Endothelial cell of umbilical vein (primary cell): ENCODE results near the gene GNAT1. TPM values are rescaled to one million over a fixed set of nuclear protein-coding genes. Genes with fewer than 3 reads are reported as not detected.

Source experiments
- BruUV-seq: library from RNA; stranded (reverse); fragments of 400-500 nt; replicated peaks from 2 replicates; lab custom pipeline; 2021; lab: Mats Ljungman, UMichigan
- CTCF ChIA-PET: fragments of 300-600, 350-600 bp; sonication (Branson Sonifier 250); formaldehyde crosslinking; loops from one replicate; lab custom pipeline; 2021; ENCODE audit warnings: antibody characterized with exemption, inconsistent platforms; lab: Charles Lee
- POLR2A ChIA-PET: fragments of 300-600, 350-600 bp; sonication (Branson Sonifier 250); formaldehyde crosslinking; loops from one replicate; lab custom pipeline; 2021; ENCODE audit warnings: antibody characterized with exemption, inconsistent platforms; lab: Charles Lee
- DNase-seq: peaks from one replicate; pipeline ENCODE4 v3.0.0-alpha.2; 2011; ENCODE audit warnings: low read depth, low spot score
- FAIRE-seq: peaks from 2 replicates; lab custom pipeline; 2011; peaks lifted over from hg19 to GRCh38; lab: Jason Lieb, UNC
- H2AFZ ChIP-seq: 2 replicates; pipeline ENCODE4 v1.6.0; 2012; ENCODE audit warnings: low read depth, low read length, control low read depth, inconsistent platforms
- H3K27ac ChIP-seq: 2 replicates; pipeline ENCODE4 v1.5.1; 2011; ENCODE audit warnings: low read depth, mild to moderate bottlenecking, control low read depth, low read length, moderate library complexity; ENCODE audit not compliant: insufficient read depth
- H3K27me3 ChIP-seq, 2 experiments: 2 replicates each; pipeline versions ENCODE4 v1.6.0 to v1.6.1; 2011; ENCODE audit warnings: low read length in 2 of 2, mixed read lengths in 1 of 2; ENCODE audit not compliant: control insufficient read depth in 2 of 2, insufficient read depth in 2 of 2
- H3K36me3 ChIP-seq, 2 experiments: 2 replicates in 1 of 2; 3 replicates in 1 of 2; pipeline ENCODE4 v1.5.1; 2011; ENCODE audit warnings: low read length in 2 of 2, mild to moderate bottlenecking in 1 of 2, moderate library complexity in 1 of 2; ENCODE audit not compliant: control insufficient read depth in 2 of 2, insufficient read depth in 2 of 2; ENCODE audit errors: extremely low read depth in 1 of 2
- H3K4me1 ChIP-seq: 3 replicates; pipeline ENCODE4 v1.5.1; 2011; ENCODE audit warnings: mild to moderate bottlenecking, low read length; ENCODE audit not compliant: control insufficient read depth, insufficient read depth; ENCODE audit errors: extremely low read depth
- H3K4me2 ChIP-seq: 2 replicates; pipeline ENCODE4 v1.6.1; 2011; ENCODE audit warnings: low read length, control low read depth, mixed read lengths; ENCODE audit not compliant: insufficient read depth
- H3K4me3 ChIP-seq, 3 experiments: fragments of 200-600 bp in 1 of 3; sonication (generic), shearing (Covaris generic) in 1 of 3; replicated peaks in 1 of 3; 2 replicates each; pipeline ENCODE4 v1.5.1; 2011 to 2016; ENCODE audit warnings: control low read depth in 3 of 3, low read length in 3 of 3, mild to moderate bottlenecking in 2 of 3, inconsistent platforms in 1 of 3, low read depth in 1 of 3, moderate library complexity in 1 of 3; ENCODE audit not compliant: insufficient read depth in 1 of 3
- H3K79me2 ChIP-seq: 2 replicates; pipeline ENCODE4 v1.6.0; 2012; ENCODE audit warnings: low read length, inconsistent platforms; ENCODE audit not compliant: control insufficient read depth, insufficient read depth
- H3K9ac ChIP-seq: replicated peaks from 2 replicates; pipeline ENCODE3; 2011; ENCODE audit warnings: low read length, control low read depth; ENCODE audit not compliant: insufficient read depth; ENCODE audit errors: extremely low read depth
- H3K9me1 ChIP-seq: replicated peaks from 3 replicates; pipeline ENCODE4 v1.6.0; 2011; ENCODE audit warnings: mild to moderate bottlenecking, low read length; ENCODE audit not compliant: control insufficient read depth, insufficient read depth; ENCODE audit errors: extremely low read depth
- H3K9me3 ChIP-seq: replicated peaks from 2 replicates; pipeline ENCODE4 v1.5.1; 2012; ENCODE audit warnings: low read length, inconsistent platforms; ENCODE audit not compliant: control insufficient read depth, insufficient read depth
- H4K20me1 ChIP-seq: replicated peaks from 2 replicates; pipeline ENCODE3; 2011; ENCODE audit warnings: mild to moderate bottlenecking, low read length; ENCODE audit not compliant: control insufficient read depth, insufficient read depth; ENCODE audit errors: extremely low read depth
- CTCF ChIP-seq, 2 donors: IDR thresholded peaks; 1 replicate in 1 of 2; 2 replicates in 1 of 2; pipeline ENCODE4 v1.5.1; 2011; ENCODE audit warnings: low read length in 2 of 2, mild to moderate bottlenecking in 2 of 2, moderate library complexity in 2 of 2, control low read depth in 1 of 2, inconsistent platforms in 1 of 2, low read depth in 1 of 2; ENCODE audit not compliant: insufficient read depth in 1 of 2; ENCODE audit errors: extremely low read depth in 1 of 2
- EZH2 ChIP-seq: IDR thresholded peaks from 2 replicates; pipeline ENCODE4 v1.6.1; 2012; ENCODE audit warnings: borderline replicate concordance, low read depth, mild to moderate bottlenecking, moderate library complexity, low read length, inconsistent platforms; ENCODE audit not compliant: severe bottlenecking
- FOS ChIP-seq: IDR thresholded peaks from 2 replicates; pipeline ENCODE4 v1.6.1; 2011; ENCODE audit warnings: mild to moderate bottlenecking, low read length, moderate library complexity, borderline replicate concordance; ENCODE audit not compliant: insufficient read depth
- GATA2 ChIP-seq: IDR thresholded peaks from 2 replicates; pipeline ENCODE4 v1.7.0; 2011; ENCODE audit warnings: low read depth, mild to moderate bottlenecking, moderate library complexity, mixed read lengths, low read length; ENCODE audit not compliant: insufficient read length, insufficient read depth
- JUN ChIP-seq: IDR thresholded peaks from 2 replicates; pipeline ENCODE4 v1.6.1; 2011; ENCODE audit warnings: borderline replicate concordance, low read depth; ENCODE audit not compliant: insufficient read length, insufficient read depth
- MAX ChIP-seq: IDR thresholded peaks from 2 replicates; pipeline ENCODE4 v1.6.1; 2011; ENCODE audit not compliant: insufficient read depth, insufficient read length
- MYC ChIP-seq: IDR thresholded peaks from one replicate; pipeline ENCODE4 v1.6.1; 2011; ENCODE audit warnings: mild to moderate bottlenecking, low read depth, low read length
- POLR2A ChIP-seq: IDR thresholded peaks from 2 replicates; pipeline ENCODE4 v1.6.1; 2012; ENCODE audit warnings: low read depth, mild to moderate bottlenecking, control low read depth, low read length
- POLR2AphosphoS5 ChIP-seq: IDR thresholded peaks from 2 replicates; pipeline ENCODE4 v1.6.1; 2012; ENCODE audit warnings: low read depth, mild to moderate bottlenecking, control low read depth, low read length, moderate library complexity; ENCODE audit not compliant: insufficient read depth
- dilution Hi-C: fragments of 300-500 bp; cut with MboI; formaldehyde crosslinking; loops from one replicate; pipeline ENCODE4 v1.15.0; 2019; ENCODE audit warnings: low sequenced_read_pairs; ENCODE audit not compliant: extremely low pct_ligation_motif_present
- intact Hi-C: fragments of 100-400 bp; cut with micrococcal nuclease; formaldehyde crosslinking; loops from one replicate; pipeline ENCODE4 v1.10.0; 2022
- polyA plus RNA-seq, 4 experiments: library from polyadenylated mRNA; depleted of rRNA in 3 of 4; stranded (reverse) in 3 of 4; unstranded in 1 of 4; fragments of >200 nt; gene quantifications; 2 replicates each; pipeline versions ENCODE4 v1.2.1 to v1.2.3, GENCODE V29; 2011 to 2012; ENCODE audit warnings: missing spikeins in 1 of 4
- total RNA-seq: library from RNA; stranded (reverse); gene quantifications from 2 replicates; pipeline ENCODE4 v1.2.3, GENCODE V29; 2021

Gene GNAT1
- total and polyA plus RNA-seq, 2 donors (not counting 3 experiments of a cell fraction or from before 2014, with no cell fraction given), result 0.77 TPM; not detected in 1

- no peak for TF ChIP-seq POLR2AphosphoS5
- no peak for TF ChIP-seq JUN
- TF ChIP-seq MAX, result no peak
- no peak for TF ChIP-seq GATA2
- no peak for TF ChIP-seq EZH2
- no peak overlapping the region for H3K4me3 ChIP-seq
- POLR2A ChIA-PET, result no interaction called here
- no peaks in the 10 kb centered on the region for H3K9me1 ChIP-seq
- no peak overlapping the region for H3K9ac ChIP-seq
- no peak overlapping the region for H3K4me2 ChIP-seq
- DNase-seq (no peak), FAIRE-seq (no peak)
- H3K79me2 ChIP-seq, result no peaks in the 10 kb centered on the region
- no peaks in the 10 kb centered on the region for H3K36me3 ChIP-seq
- dilution Hi-C loops, result no loop called here
- H3K27me3 ChIP-seq, result no peaks in the 10 kb centered on the region
- no peak overlapping the region for H3K27ac ChIP-seq
- no peaks in the 10 kb centered on the region for H3K4me1 ChIP-seq
- BruUV-seq, result no TSS peak
- intact Hi-C loops, result no loop called here
- CTCF ChIA-PET, result interaction anchor here (0.6 to 10.5 kb wide), 4 partner anchors 25 to 34 kb away, joined by 4 to 314 read pairs (median 30); partner anchors contain the start of gene GNAT1
- no peaks in the 10 kb centered on the region for H3K9me3 ChIP-seq
- H4K20me1 ChIP-seq, result no peaks in the 10 kb centered on the region
- H2AFZ ChIP-seq, result no peak overlapping the region
These were observed 29.6 kb downstream of the GNAT1 start for GRCh38 chr3:50221051-50221410.

GRCh38 chr3:50221411-50222168 is 30.2 kb downstream of the GNAT1 start:
- peaks cover 3% of the 10 kb centered on the region for H3K4me1 ChIP-seq
- DNase-seq, result no peak
- H4K20me1 ChIP-seq, result no peaks in the 10 kb centered on the region
- no peak overlapping the region for H3K9ac ChIP-seq
- no TSS peak for BruUV-seq
- no peak overlapping the region for H3K27ac ChIP-seq
- no peaks in the 10 kb centered on the region for H3K79me2 ChIP-seq
- H3K4me2 ChIP-seq, result no peak overlapping the region
- POLR2A ChIA-PET, result no interaction called here
- H3K36me3 ChIP-seq, result no peaks in the 10 kb centered on the region
- CTCF ChIA-PET, result interaction anchor here (0.8 to 10.5 kb wide), 4 partner anchors 23 to 39 kb away, joined by 3 to 314 read pairs (median 4); partner anchors contain the start of gene GNAT1
- dilution Hi-C loops (no loop called here), intact Hi-C loops (no loop called here)
- H3K27me3 ChIP-seq, result no peaks in the 10 kb centered on the region
- no peak for FAIRE-seq
- TF ChIP-seq FOS (no peak), POLR2A (no peak), JUN (no peak), EZH2 (no peak), GATA2 (no peak), POLR2AphosphoS5 (no peak), MYC (no peak), MAX (no peak), CTCF (IDR thresholded peaks at IDR 0.05; ENCODE audit: extremely low read depth in 1 of 2, insufficient read depth in 1 of 2, low read depth in 1 of 2, low read length in 2 of 2) (no peak)
- H3K9me3 ChIP-seq, result no peaks in the 10 kb centered on the region
- H3K9me1 ChIP-seq, result no peaks in the 10 kb centered on the region
- no peak overlapping the region for H2AFZ ChIP-seq
- no peak overlapping the region for H3K4me3 ChIP-seq
